ENCODE results near the gene GRK5.

DNA sequence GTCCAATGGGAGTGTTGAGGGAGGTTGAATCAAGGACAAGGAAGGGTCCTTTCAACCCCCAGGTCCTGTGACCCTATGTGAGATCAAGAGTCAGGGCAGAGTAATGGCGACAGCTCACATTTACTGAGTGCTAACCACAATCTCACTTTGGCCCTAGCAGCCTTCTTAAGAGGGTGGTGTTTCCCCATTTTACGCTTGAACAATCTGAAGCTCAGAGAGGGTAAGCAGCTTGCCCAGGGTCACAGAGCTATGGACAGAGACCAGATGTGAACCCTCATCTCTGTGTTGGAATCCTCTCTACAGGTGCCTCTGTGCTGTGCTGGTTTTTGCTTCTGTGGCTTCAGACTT is 102.0 kb downstream of the GRK5 start:
- TF ChIP-seq GATA3 (IDR thresholded peaks at IDR 0.05; ENCODE audit: low read depth, low read length) (no peak), GATA2 (IDR thresholded peaks at IDR 0.05; ENCODE audit: low read depth, low read length) (no peak)

All from SH-SY5Y (cell line).